CD4-positive, alpha-beta T cell treated with Interleukin-6 for 4 hours (primary cell): Measurements from ENCODE around the gene SH3D19.

ENCODE experiments used
- DNase-seq: peaks from one replicate; pipeline ENCODE4 v3.0.0-alpha.2; 2020; ENCODE audit warnings: mixed read lengths

Gene SH3D19, protein sequence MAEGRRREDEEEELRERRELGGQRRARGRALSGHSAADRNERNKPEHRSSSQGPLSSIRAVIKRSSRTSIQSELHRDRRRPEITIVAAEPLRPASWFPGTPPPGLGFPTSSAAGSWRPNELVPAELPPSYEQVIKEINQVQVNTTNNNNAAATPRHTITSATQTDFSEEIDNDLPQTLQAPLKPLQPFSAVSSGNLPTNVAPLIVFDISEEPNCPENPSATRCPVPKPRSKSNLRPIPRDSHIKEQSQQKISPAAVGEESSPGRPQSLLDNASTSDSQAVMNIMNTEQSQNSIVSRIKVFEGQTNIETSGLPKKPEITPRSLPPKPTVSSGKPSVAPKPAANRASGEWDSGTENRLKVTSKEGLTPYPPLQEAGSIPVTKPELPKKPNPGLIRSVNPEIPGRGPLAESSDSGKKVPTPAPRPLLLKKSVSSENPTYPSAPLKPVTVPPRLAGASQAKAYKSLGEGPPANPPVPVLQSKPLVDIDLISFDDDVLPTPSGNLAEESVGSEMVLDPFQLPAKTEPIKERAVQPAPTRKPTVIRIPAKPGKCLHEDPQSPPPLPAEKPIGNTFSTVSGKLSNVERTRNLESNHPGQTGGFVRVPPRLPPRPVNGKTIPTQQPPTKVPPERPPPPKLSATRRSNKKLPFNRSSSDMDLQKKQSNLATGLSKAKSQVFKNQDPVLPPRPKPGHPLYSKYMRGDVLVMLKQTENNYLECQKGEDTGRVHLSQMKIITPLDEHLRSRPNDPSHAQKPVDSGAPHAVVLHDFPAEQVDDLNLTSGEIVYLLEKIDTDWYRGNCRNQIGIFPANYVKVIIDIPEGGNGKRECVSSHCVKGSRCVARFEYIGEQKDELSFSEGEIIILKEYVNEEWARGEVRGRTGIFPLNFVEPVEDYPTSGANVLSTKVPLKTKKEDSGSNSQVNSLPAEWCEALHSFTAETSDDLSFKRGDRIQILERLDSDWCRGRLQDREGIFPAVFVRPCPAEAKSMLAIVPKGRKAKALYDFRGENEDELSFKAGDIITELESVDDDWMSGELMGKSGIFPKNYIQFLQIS

DNA sequence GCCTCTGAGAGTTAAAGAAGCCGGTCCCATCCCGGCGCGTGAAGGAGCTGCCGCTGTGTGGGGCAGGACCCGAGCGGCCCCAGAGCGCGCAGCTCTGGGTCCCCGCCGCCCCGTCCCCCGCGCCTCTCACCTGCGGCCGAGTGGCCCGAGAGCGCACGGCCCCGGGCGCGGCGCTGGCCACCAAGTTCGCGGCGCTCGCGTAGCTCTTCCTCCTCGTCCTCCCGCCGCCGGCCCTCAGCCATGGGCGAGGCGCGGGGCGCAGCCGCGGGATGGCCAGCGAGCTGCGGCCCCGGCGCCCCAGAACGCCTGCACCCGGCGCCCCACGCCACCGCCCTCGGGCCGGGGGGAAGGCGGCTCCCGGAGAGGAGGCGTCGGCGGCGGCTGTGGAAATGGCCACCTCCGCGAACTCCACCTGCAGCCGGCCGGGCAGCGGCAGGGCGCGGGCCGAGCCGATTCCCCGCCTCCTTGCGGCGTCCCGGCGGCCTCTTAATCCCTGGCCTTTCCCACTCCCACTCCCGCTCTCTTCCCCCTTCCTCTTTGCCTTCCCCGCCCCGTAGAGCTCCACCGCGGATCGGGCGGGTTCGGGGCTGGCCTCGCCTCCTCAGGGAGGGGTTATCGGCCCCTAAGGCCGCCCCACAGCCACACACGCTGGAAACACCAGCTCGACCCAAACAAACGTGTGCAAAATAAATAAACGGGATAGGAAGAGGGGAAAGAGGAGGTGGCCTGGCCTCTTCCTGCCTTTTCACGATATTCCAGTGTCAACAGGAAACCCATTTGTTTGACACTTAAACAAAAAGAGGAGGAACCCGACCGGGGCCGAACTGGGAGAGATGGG lies at the start of gene SH3D19:
TSS of gene SH3D19 (minus strand) at position 495 of the 838 bp plus-strand sequence. CDS start at position 242, 253 bp downstream.
- no peak for DNase-seq

GRCh38 chr4:151362404-151363164 lies 37.2 kb upstream of the SH3D19 start:
- peak; percentile 77 for DNase-seq

DNA sequence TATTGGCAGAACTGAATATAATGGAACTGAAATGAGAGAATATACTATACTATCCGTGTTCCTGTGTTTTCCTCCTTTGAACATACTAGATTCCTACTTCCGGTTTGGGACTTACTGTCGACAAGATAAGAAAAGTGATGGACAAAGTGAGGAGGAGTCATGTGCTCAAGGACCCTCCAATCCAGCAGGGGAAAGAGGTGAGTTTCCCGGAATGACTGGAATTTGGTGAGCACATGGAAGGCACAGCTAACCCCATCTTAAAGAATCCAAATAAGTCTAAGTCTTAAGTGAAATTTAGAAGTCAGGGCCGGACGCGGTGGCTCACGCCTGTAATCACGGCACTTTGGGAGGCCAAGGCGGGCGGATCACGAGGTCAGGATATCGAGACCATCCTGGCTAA lies 36.6 kb upstream of the SH3D19 start:
- DNase-seq = no peak

DNA sequence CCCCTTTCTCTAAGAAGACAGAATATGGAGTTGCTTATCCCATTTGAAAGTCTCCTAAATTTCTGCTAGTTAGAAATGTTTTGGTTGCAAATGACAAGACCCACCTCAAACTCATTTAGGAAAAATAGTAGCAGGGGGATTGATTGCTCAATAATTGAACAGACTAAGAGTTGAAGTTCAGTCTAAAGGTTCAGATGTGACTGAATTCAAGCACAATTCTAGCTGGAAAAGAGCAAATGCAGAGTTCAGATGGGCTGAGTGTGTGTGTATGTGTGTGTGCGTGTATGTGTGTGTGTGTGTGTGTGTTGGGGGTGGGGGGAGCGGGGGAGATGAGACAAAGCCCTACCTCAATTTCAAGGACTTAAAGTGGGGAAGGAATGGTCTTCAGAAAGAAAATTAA lies 35.7 kb upstream of the SH3D19 start:
- no peak for DNase-seq

GRCh38 chr4:151359576-151359975 lies 34.2 kb upstream of the SH3D19 start:
- no peak for DNase-seq

- no peak for DNase-seq
Observed at GRCh38 chr4:151358266-151358665, 32.9 kb upstream of the SH3D19 start.

GRCh38 chr4:151356510-151356909 lies 31.1 kb upstream of the SH3D19 start:
- no peak for DNase-seq

GRCh38 chr4:151355155-151355554 lies 29.8 kb upstream of the SH3D19 start:
- DNase-seq = no peak

- DNase-seq = no peak
Observed at GRCh38 chr4:151347490-151348235, 22.3 kb upstream of the SH3D19 start.

DNA sequence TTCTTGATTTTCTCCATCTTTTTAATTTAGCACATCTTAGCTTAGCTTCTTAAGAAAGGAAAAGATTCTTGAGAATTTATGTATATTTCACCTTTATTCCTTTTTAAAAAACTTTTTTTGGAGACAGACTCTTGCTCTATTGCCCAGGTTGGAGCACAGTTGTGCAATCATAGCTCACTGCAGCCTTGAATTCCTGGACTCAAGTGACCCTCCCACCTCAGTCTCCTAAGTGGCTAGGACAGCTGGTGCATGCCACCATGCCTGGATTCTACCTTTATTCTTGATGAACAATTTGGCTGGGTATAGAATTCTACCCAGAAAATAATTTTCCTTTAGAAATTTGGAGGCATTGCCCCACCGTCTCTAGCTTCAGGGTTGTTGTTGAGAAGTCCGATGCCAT lies 19.5 kb upstream of the SH3D19 start:
- no peak for DNase-seq

DNA sequence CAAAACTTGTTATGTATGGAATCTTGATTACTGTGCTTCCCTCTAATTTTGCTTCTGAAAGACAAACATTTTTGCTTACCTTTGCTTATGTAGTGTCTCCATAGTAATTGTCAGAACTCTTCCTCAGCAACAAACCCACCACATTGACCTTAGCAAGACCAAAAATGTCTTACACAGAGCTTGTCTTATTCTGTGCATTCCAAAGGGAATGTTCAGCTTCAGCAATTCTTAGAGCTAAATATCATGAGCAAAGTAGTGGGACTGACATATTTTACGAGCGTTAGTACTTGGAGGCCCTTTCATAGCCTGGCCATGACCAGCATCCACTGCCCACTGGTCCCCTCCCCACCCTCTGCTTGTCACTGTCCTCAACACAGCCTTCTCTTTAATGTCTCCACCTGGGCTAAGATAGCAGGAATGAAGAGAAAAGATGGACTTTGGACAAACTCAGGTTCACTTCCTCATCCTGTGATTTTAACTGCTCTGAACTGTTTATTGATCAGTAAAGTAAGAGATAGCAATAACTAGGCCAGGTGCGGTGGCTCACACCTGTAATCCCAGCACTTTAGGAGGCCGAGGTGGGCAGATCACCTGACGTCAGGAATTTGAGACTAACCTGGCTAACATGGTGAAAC lies 15.5 kb upstream of the SH3D19 start:
- no peak for DNase-seq

- DNase-seq = no peak
Observed at GRCh38 chr4:151339467-151339866, 14.1 kb upstream of the SH3D19 start.

- no peak for DNase-seq
Observed at GRCh38 chr4:151331276-151332042, 6.1 kb upstream of the SH3D19 start.

DNA sequence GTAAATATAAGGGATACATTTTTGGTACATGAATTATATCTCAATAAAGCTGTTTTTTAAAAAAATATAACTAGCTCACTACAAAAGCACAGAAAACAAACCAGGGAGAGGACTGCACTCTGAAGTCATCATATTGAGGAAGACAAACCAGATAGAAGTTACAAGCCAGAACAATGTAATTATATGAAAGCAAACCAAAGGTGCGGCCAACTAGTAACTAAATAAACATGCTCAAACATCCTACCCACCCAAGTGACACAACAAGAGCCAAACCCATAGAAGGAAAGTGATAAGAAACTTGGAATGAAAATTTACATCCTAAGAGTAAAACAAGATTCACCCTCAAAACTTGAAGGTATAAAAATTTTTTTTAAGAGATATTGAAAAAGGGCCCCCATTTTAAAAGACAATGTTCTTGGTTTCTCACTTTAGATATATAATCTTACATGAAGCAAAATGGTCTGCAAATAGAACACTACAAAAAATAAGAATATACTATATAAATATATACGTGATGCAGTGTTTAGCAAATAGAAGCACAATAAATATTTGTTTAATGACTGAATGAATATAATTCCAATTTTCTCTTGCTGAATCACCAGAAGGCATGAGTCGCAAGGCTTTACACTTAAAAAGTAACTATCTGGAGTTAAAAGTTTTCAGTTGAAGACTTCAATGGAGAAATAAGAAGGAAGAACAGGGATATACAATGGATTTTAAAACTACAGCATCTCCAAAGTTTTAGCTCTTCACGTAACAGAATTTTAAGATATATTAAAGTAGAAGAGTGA lies 4.0 kb upstream of the SH3D19 start:
- no peak for DNase-seq

DNA sequence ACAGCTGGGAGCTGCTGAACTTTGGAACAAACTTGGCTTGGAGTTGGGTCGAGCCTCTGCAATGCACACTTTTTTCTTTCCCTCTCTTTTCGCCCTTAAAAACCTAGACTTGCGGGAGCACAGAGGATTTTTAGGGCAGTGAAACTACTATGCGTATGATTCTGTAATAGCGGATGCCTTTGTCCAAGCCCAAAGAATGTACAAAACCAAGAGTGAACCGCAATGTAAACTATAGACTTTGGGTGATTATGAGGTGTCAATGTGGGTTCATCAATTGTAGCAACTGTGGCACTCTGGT lies 493 bp upstream of the SH3D19 start:
- DNase-seq = no peak

GRCh38 chr4:151324752-151325110 lies 674 bp downstream of the SH3D19 start:
- DNase-seq = no peak

- no peak for DNase-seq
Observed at GRCh38 chr4:151324124-151324751, 1.2 kb downstream of the SH3D19 start.

GRCh38 chr4:151323667-151324066 lies 1.7 kb downstream of the SH3D19 start:
- DNase-seq = no peak

- no peak for DNase-seq
Observed at GRCh38 chr4:151322570-151322969, 2.8 kb downstream of the SH3D19 start.
